Measurements from ENCODE around the gene MED27. TPM values are rescaled to one million over a fixed set of nuclear protein-coding genes. Genes with fewer than 3 reads are reported as not detected.

Gene MED27
- total RNA-seq, 1 experiment from 2014 or later, result 24.4 TPM

- CTCF ChIA-PET, result no interaction called here
These were observed 225.3 kb downstream of the MED27 start for GRCh38 chr9:131854334-131854733.

GRCh38 chr9:131853434-131853833, 226.2 kb downstream of the MED27 start:
- H3K9me3 ChIP-seq (ENCODE audit: control insufficient read depth, insufficient read depth, low read depth, low read length), result no peaks in the 10 kb centered on the region
- DNase-seq (ENCODE audit: low read depth, low spot score) (no peak), ATAC-seq (no peak)
- H3K36me3 ChIP-seq (ENCODE audit: control insufficient read depth, insufficient read depth, low read length), result no peaks in the 10 kb centered on the region
- no peak overlapping the region for H3K27ac ChIP-seq (ENCODE audit: low read length)
- H3K4me3 ChIP-seq (ENCODE audit: low read depth in 2 of 2, low read length in 2 of 2), result no peak overlapping the region
- H3K4me1 ChIP-seq (ENCODE audit: control insufficient read depth, insufficient read depth, low read length), result no peaks in the 10 kb centered on the region
- TF ChIP-seq REST (IDR thresholded peaks at IDR 0.05; ENCODE audit: insufficient read depth in 1 of 2, low read depth in 2 of 2, low read length in 1 of 2), result no peak
- TF ChIP-seq SIN3A (IDR thresholded peaks at IDR 0.05; ENCODE audit: borderline replicate concordance, insufficient read depth, low read depth, low read length), result no peak
- TF ChIP-seq CTCF (IDR thresholded peaks at IDR 0.05), result no peak
- TF ChIP-seq TCF7L2 (IDR thresholded peaks at IDR 0.05; ENCODE audit: low read depth, low read length), result no peak
- in situ Hi-C loops (cut with HindIII; ENCODE audit: low pct_unique_long_range_greater_than_20kb, low sequenced_read_pairs) (no loop called here), intact Hi-C loops (cut with micrococcal nuclease; ENCODE audit: unreplicated experiment) (no loop called here)
- CTCF ChIA-PET, result no interaction called here
- no peaks in the 10 kb centered on the region for H3K27me3 ChIP-seq (ENCODE audit: control insufficient read depth, insufficient read depth, low read length)
- no TSS peak for BruUV-seq (replicated peaks)
- POLR2A ChIA-PET, result no interaction called here

More at GRCh38 chr9:131854334-131854733, 225.3 kb downstream of the MED27 start:
- no peaks in the 10 kb centered on the region for H3K4me1 ChIP-seq (ENCODE audit: control insufficient read depth, insufficient read depth, low read length)
- no peaks in the 10 kb centered on the region for H3K27me3 ChIP-seq (ENCODE audit: control insufficient read depth, insufficient read depth, low read length)
- H3K27ac ChIP-seq (ENCODE audit: low read length), result no peak overlapping the region
- POLR2A ChIA-PET, result no interaction called here
- ATAC-seq (no peak), DNase-seq (ENCODE audit: low read depth, low spot score) (no peak)
- in situ Hi-C loops (cut with HindIII; ENCODE audit: low pct_unique_long_range_greater_than_20kb, low sequenced_read_pairs), result no loop called here
- intact Hi-C loops (cut with micrococcal nuclease; ENCODE audit: unreplicated experiment), result no loop called here
- H3K36me3 ChIP-seq (ENCODE audit: control insufficient read depth, insufficient read depth, low read length), result no peaks in the 10 kb centered on the region
- no peaks in the 10 kb centered on the region for H3K9me3 ChIP-seq (ENCODE audit: control insufficient read depth, insufficient read depth, low read depth, low read length)
- TF ChIP-seq TCF7L2 (IDR thresholded peaks at IDR 0.05; ENCODE audit: low read depth, low read length) (no peak), SIN3A (IDR thresholded peaks at IDR 0.05; ENCODE audit: borderline replicate concordance, insufficient read depth, low read depth, low read length) (no peak), POLR2AphosphoS5 (IDR thresholded peaks at IDR 0.05; ENCODE audit: low read depth, low read length) (no peak), REST (IDR thresholded peaks at IDR 0.05; ENCODE audit: insufficient read depth in 1 of 2, low read depth in 2 of 2, low read length in 1 of 2) (no peak), CTCF (IDR thresholded peaks at IDR 0.05) (no peak)
- H3K4me3 ChIP-seq (ENCODE audit: low read depth in 2 of 2, low read length in 2 of 2), result no peak overlapping the region
- no TSS peak for BruUV-seq (replicated peaks)

All from Panc1 (cell line).